ENCODE measurements around the gene RIMS3.

- no peak for TF ChIP-seq POLR2A (IDR thresholded peaks at IDR 0.05; ENCODE audit: low read depth, low read length)
- no peak for TF ChIP-seq TAF1 (IDR thresholded peaks at IDR 0.05; ENCODE audit: borderline replicate concordance, low read depth, low read length)
Measured at GRCh38 chr1:40708750-40709099, 43.2 kb upstream of the RIMS3 start.

All from GM12892 (cell line).